ENCODE results near the gene MBD5.
"Not testable (repeated sequence)": the region's sequence is repeated elsewhere in the genome, so short reads cannot be mapped to it uniquely, and the experiment has no call there.

The MBD5 gene

GRCh38 chr2:148533685-148534084 lies 512.8 kb downstream of the MBD5 start:
- TF ChIP-seq CTCF (conservative IDR thresholded peaks at IDR 0.05; ENCODE audit: low read depth, low read length): no peak
- H3K4me3 ChIP-seq (ENCODE audit: low read depth, low read length): no peak overlapping the region
- no peak for DNase-seq (ENCODE audit: low read depth)

DNA sequence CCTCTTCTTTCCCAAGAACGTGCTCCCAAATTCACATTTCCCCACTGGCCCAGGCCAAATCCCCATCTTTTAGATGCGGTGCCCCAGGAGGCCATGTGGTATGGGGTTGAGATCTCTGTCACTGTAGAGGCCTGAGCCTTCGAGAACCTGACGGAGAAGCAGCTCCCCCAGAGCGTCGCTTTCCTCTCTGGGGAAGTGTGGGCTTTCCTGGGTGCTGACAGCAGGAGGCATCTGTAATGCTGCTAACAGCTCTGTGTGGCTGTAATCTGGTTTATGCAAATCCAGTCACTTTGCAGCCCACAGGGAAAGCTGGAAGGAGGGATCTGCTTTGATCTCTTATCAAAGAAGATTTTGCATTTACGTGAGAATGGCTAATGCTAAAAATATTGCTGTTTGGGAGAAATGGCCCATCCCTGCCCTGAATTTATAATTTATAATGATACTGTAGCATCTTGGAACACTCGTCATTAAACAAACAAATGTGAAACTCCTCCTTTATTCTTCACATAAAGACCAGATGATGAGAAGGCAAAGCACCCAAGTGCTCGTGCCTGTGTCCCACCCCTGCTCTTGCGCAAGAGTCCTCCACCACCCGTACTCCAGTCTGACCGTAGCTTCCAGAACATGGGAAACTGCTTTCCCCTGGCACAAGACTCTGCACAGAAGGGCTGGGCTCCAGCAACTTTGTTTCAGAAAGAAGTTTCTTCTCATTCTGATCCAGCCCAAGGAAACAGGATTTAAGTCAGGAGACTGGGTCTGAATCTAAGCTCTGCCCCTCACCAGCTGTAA lies 513.7 kb downstream of the MBD5 start:
- peak; percentile 3 for TF ChIP-seq CTCF (conservative IDR thresholded peaks at IDR 0.05; ENCODE audit: low read depth, low read length)
- DNase-seq (ENCODE audit: low read depth): no peak
- no peak overlapping the region for H3K4me3 ChIP-seq (ENCODE audit: low read depth, low read length)

GRCh38 chr2:148538375-148538774 lies 517.5 kb downstream of the MBD5 start:
- TF ChIP-seq CTCF (conservative IDR thresholded peaks at IDR 0.05; ENCODE audit: low read depth, low read length): no peak
- no peak for DNase-seq (ENCODE audit: low read depth)
- H3K4me3 ChIP-seq (ENCODE audit: low read depth, low read length): no peak overlapping the region

DNA sequence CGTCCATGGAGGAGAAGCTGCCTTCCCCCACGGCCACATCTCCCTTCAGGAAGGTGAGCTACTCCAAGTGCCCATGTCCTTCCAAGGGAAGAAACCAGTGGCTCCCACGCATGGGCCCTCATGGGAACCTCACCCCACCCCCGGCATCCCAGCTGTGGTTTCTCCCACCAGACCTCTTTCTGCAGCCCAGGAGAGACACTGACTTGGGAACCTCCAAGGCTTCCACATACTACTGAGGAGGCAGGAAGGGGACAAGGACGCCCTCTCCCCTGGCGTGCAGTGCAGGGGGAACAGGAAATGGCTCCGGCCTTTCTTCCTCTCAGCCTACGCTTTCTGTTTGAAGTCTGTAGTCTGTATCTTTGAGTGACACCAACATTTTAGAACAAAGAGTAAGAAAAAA lies 519.1 kb downstream of the MBD5 start:
- no peak for DNase-seq (ENCODE audit: low read depth)

DNA sequence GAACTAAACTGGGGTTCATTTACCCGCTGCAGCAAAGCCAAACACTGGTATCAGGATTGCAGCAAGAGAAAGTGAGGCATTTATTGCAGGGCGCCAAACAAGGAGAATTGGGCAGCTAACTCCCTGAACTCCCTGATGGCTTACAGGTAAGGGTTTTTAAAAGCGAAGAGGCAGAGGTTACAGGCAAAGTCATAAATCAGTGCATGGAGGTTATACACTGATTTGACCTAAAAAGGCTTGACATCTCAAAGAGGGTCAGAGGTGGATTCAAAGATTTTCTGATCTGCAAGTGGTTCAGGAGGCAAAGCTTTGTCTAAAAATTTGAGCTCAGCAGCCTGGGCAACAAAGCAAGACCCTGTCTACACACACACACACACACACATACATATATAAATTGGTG lies 520.9 kb downstream of the MBD5 start:
- TF ChIP-seq CTCF (conservative IDR thresholded peaks at IDR 0.05; ENCODE audit: low read depth, low read length): no peak
- no peak for DNase-seq (ENCODE audit: low read depth)
- no peak overlapping the region for H3K4me3 ChIP-seq (ENCODE audit: low read depth, low read length)

More for the DNA sequence above, 519.1 kb downstream of the MBD5 start:
- TF ChIP-seq CTCF (conservative IDR thresholded peaks at IDR 0.05; ENCODE audit: low read depth, low read length): no peak
- H3K4me3 ChIP-seq (ENCODE audit: low read depth, low read length): no peak overlapping the region

DNA sequence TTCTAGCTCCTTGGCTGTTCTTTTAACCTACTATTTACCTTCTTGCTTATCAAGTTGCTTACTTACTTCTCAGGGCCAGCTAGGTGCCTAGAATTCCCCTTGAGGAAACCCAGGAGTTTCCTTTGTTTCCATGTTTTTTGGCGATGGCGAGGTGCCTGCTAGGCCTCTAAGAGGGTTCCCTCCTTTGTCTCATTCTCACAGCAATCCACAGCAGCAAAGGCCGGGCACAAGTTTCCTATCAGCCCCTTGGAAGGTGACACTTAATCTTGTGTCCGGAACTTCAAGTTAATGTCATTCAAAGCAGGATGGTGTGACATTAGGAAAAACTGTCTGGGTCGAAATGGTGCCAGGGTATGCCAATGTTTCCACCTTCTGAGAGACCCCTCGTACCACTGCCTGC lies 521.7 kb downstream of the MBD5 start:
- no peak for TF ChIP-seq CTCF (conservative IDR thresholded peaks at IDR 0.05; ENCODE audit: low read depth, low read length)
- DNase-seq (ENCODE audit: low read depth): no peak
- no peak overlapping the region for H3K4me3 ChIP-seq (ENCODE audit: low read depth, low read length)

DNA sequence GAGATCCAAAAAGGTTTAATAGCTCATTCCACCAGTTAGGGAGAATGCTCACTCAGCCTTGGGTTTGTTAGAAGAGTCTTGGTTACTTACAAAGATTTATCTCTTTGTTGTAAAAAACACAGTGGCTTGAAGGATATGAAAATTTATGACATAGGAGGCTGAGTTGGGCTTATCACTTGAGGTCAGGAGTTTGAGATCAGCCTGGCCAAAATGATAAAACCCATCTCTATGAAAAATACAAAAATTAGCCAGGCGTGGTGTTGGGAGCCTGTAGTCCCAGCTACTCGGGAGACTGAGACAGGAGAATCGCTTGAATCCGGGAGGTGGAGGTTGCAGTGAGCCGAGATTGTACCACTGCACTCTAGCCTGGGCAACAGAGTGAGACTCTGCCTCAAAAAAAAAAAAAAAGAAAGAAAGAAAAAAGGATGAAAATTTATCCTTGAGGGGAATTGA lies 522.2 kb downstream of the MBD5 start:
- H3K4me3 ChIP-seq (ENCODE audit: low read depth, low read length); DNase-seq (ENCODE audit: low read depth): not testable (repeated sequence)

Measured in choroid plexus epithelial cell (primary cell).